IMR-90 (cell line): ENCODE data around the gene RIC3.

ENCODE experiments used
- BHLHE40 ChIP-seq: fragments of 150-350 bp; IDR thresholded peaks from 2 replicates; pipeline ENCODE4 v1.6.1; 2016; ENCODE audit warnings: mild to moderate bottlenecking, low read depth, low read length
- CEBPB ChIP-seq: IDR thresholded peaks from 2 replicates; pipeline ENCODE4 v1.6.1; 2012; ENCODE audit warnings: low read depth, low read length, improper control_type of control experiment
- CHD1 ChIP-seq: IDR thresholded peaks from 2 replicates; pipeline ENCODE4 v1.6.1; 2012; ENCODE audit warnings: low read depth, low read length, improper control_type of control experiment
- CTCF ChIP-seq: conservative IDR thresholded peaks from 2 replicates; pipeline ENCODE4 v1.5.1; 2012; ENCODE audit warnings: mild to moderate bottlenecking, low read depth, low read length, improper control_type of control experiment
- FOS ChIP-seq: fragments of 150-350 bp; IDR thresholded peaks from 2 replicates; pipeline ENCODE4 v1.6.1; 2016; ENCODE audit warnings: low read depth, low read length
- MAZ ChIP-seq: IDR thresholded peaks from 2 replicates; pipeline ENCODE4 v1.6.1; 2012; ENCODE audit warnings: low read depth, mild to moderate bottlenecking, low read length, improper control_type of control experiment, moderate library complexity, borderline replicate concordance
- POLR2A ChIP-seq: IDR thresholded peaks from 2 replicates; pipeline ENCODE4 v1.6.1; 2012; ENCODE audit warnings: mild to moderate bottlenecking, low read depth, low read length
- RAD21 ChIP-seq: IDR thresholded peaks from 2 replicates; pipeline ENCODE4 v1.6.1; 2012; ENCODE audit warnings: low read length, improper control_type of control experiment
- RFX5 ChIP-seq: IDR thresholded peaks from 2 replicates; pipeline ENCODE4 v1.8.0; 2012; ENCODE audit warnings: low read depth, mild to moderate bottlenecking, low read length, moderate library complexity
- USF2 ChIP-seq: fragments of 150-350 bp; IDR thresholded peaks from 2 replicates; pipeline ENCODE4 v1.6.1; 2017; ENCODE audit warnings: mild to moderate bottlenecking, antibody characterized with exemption, low read length, low read depth

GRCh38 chr11:8204596-8204995, 35.8 kb upstream of the RIC3 start:
- no peak for TF ChIP-seq CEBPB
- TF ChIP-seq RFX5, result no peak
- TF ChIP-seq CTCF, result no peak
- TF ChIP-seq POLR2A, result no peak
- no peak for TF ChIP-seq RAD21
- no peak for TF ChIP-seq CHD1
- TF ChIP-seq FOS, result no peak
- TF ChIP-seq MAZ, result no peak
- TF ChIP-seq USF2, result no peak
- no peak for TF ChIP-seq BHLHE40
